Activated T-cell treated with anti-CD3 and anti-CD28 coated beads, Interleukin-2, amount 50 U/mL, for 4 hours (primary cell): ENCODE data around the gene ADCY2. TPM values are rescaled to one million over a fixed set of nuclear protein-coding genes. Genes with fewer than 3 reads are reported as not detected.

Experiments used
- ATAC-seq, 2 donors: fragments of 200-7000 bp; cut with Tn5 transposase; one replicate each; pipeline ENCODE4 v1.10.0; 2021
- DNase-seq: peaks from one replicate; pipeline ENCODE4 v3.0.0-alpha.2; 2020
- H3K27me3 Mint-ChIP-seq: one replicate; pipeline ENCODE4 v1.8.0; 2021; ENCODE audit warnings: low read depth, mixed read lengths
- H3K36me3 Mint-ChIP-seq: one replicate; pipeline ENCODE4 v1.8.0; 2022; ENCODE audit warnings: mixed read lengths; ENCODE audit not compliant: insufficient read depth
- H3K4me1 Mint-ChIP-seq: one replicate; pipeline ENCODE4 v1.8.0; 2021; ENCODE audit warnings: low read depth, mixed read lengths
- H3K4me3 Mint-ChIP-seq: one replicate; pipeline ENCODE4 v1.8.0; 2021; ENCODE audit warnings: mild to moderate bottlenecking, moderate library complexity, mixed read lengths
- H3K9me3 Mint-ChIP-seq: one replicate; pipeline ENCODE4 v1.8.0; 2021; ENCODE audit warnings: mixed read lengths
- total RNA-seq, 3 donors: library from RNA; stranded (reverse); gene quantifications; one replicate each; pipeline ENCODE4 v1.2.1, GENCODE V29; 2021

ADCY2 gene
- total RNA-seq, 3 donors from 2014 or later: 0.08 to 0.26 (median 0.11) TPM

- Mint-ChIP-seq H3K4me1 (no peaks in the 10 kb centered on the region), H3K27me3 (peaks cover 4% of the 10 kb centered on the region), H3K4me3 (no peak overlapping the region), H3K9me3 (peaks cover 4% of the 10 kb centered on the region), H3K36me3 (no peaks in the 10 kb centered on the region)
- DNase-seq: no peak
- no peak for ATAC-seq
Observed at GRCh38 chr5:7534505-7534904, 138.6 kb downstream of the ADCY2 start.

GRCh38 chr5:7537573-7537972 is 141.6 kb downstream of the ADCY2 start:
- no peaks in the 10 kb centered on the region for H3K4me1 Mint-ChIP-seq
- H3K4me3 Mint-ChIP-seq: no peak overlapping the region
- ATAC-seq (no peak), DNase-seq (no peak)
- no peaks in the 10 kb centered on the region for H3K9me3 Mint-ChIP-seq
- no peaks in the 10 kb centered on the region for H3K36me3 Mint-ChIP-seq
- peaks cover 4% of the 10 kb centered on the region for H3K27me3 Mint-ChIP-seq

- DNase-seq (no peak), ATAC-seq (no peak)
- no peak overlapping the region for H3K4me3 Mint-ChIP-seq
- H3K9me3 Mint-ChIP-seq: no peaks in the 10 kb centered on the region
- H3K27me3 Mint-ChIP-seq: peaks cover 4% of the 10 kb centered on the region
- H3K4me1 Mint-ChIP-seq: no peaks in the 10 kb centered on the region
- no peaks in the 10 kb centered on the region for H3K36me3 Mint-ChIP-seq
Observed at GRCh38 chr5:7539571-7539970, 143.6 kb downstream of the ADCY2 start.

GRCh38 chr5:7540736-7541485 is 145.0 kb downstream of the ADCY2 start:
- Mint-ChIP-seq H3K9me3 (no peaks in the 10 kb centered on the region), H3K36me3 (no peaks in the 10 kb centered on the region), H3K4me3 (no peak overlapping the region), H3K4me1 (no peaks in the 10 kb centered on the region), H3K27me3 (peaks cover 4% of the 10 kb centered on the region)
- DNase-seq (no peak), ATAC-seq (no peak)

GRCh38 chr5:7541898-7542297 is 146.0 kb downstream of the ADCY2 start:
- Mint-ChIP-seq H3K4me1 (no peaks in the 10 kb centered on the region), H3K9me3 (no peaks in the 10 kb centered on the region), H3K36me3 (no peaks in the 10 kb centered on the region), H3K27me3 (peaks cover 4% of the 10 kb centered on the region), H3K4me3 (no peak overlapping the region)
- DNase-seq (no peak), ATAC-seq (no peak)

GRCh38 chr5:7546555-7546954 is 150.6 kb downstream of the ADCY2 start:
- Mint-ChIP-seq H3K27me3 (no peaks in the 10 kb centered on the region), H3K36me3 (no peaks in the 10 kb centered on the region), H3K4me3 (no peak overlapping the region), H3K9me3 (no peaks in the 10 kb centered on the region), H3K4me1 (no peaks in the 10 kb centered on the region)
- DNase-seq (no peak), ATAC-seq (no peak)

GRCh38 chr5:7548596-7548995 is 152.7 kb downstream of the ADCY2 start:
- DNase-seq (no peak), ATAC-seq (no peak)
- H3K4me3 Mint-ChIP-seq: no peak overlapping the region
- no peaks in the 10 kb centered on the region for H3K9me3 Mint-ChIP-seq
- H3K27me3 Mint-ChIP-seq: no peaks in the 10 kb centered on the region
- no peaks in the 10 kb centered on the region for H3K4me1 Mint-ChIP-seq
- no peaks in the 10 kb centered on the region for H3K36me3 Mint-ChIP-seq

GRCh38 chr5:7565559-7565958 is 169.6 kb downstream of the ADCY2 start:
- H3K4me3 Mint-ChIP-seq: no peak overlapping the region
- no peaks in the 10 kb centered on the region for H3K27me3 Mint-ChIP-seq
- no peaks in the 10 kb centered on the region for H3K4me1 Mint-ChIP-seq

GRCh38 chr5:7576023-7576715 is 180.2 kb downstream of the ADCY2 start:
- H3K27me3 Mint-ChIP-seq: peaks cover 3% of the 10 kb centered on the region
- DNase-seq (no peak), ATAC-seq (no peak)
- H3K9me3 Mint-ChIP-seq: no peaks in the 10 kb centered on the region
- no peaks in the 10 kb centered on the region for H3K36me3 Mint-ChIP-seq
- H3K4me1 Mint-ChIP-seq: no peaks in the 10 kb centered on the region
- no peak overlapping the region for H3K4me3 Mint-ChIP-seq

More at GRCh38 chr5:7565559-7565958, 169.6 kb downstream of the ADCY2 start:
- no peak for DNase-seq
- no peak for ATAC-seq
- H3K9me3 Mint-ChIP-seq: no peaks in the 10 kb centered on the region
- no peaks in the 10 kb centered on the region for H3K36me3 Mint-ChIP-seq

GRCh38 chr5:7577381-7577780 is 181.4 kb downstream of the ADCY2 start:
- Mint-ChIP-seq H3K9me3 (no peaks in the 10 kb centered on the region), H3K36me3 (no peaks in the 10 kb centered on the region), H3K4me3 (no peak overlapping the region), H3K27me3 (peaks cover 3% of the 10 kb centered on the region), H3K4me1 (no peaks in the 10 kb centered on the region)
- DNase-seq (no peak), ATAC-seq (no peak)

GRCh38 chr5:7578071-7578470 is 182.1 kb downstream of the ADCY2 start:
- Mint-ChIP-seq H3K4me3 (no peak overlapping the region), H3K36me3 (no peaks in the 10 kb centered on the region), H3K4me1 (no peaks in the 10 kb centered on the region), H3K27me3 (peaks cover 3% of the 10 kb centered on the region), H3K9me3 (no peaks in the 10 kb centered on the region)
- DNase-seq (no peak), ATAC-seq (no peak)

GRCh38 chr5:7584749-7585148 is 188.8 kb downstream of the ADCY2 start:
- no peak overlapping the region for H3K4me3 Mint-ChIP-seq

GRCh38 chr5:7585807-7586206 is 189.9 kb downstream of the ADCY2 start:
- peaks cover 3% of the 10 kb centered on the region for H3K9me3 Mint-ChIP-seq
- no peaks in the 10 kb centered on the region for H3K36me3 Mint-ChIP-seq
- no peaks in the 10 kb centered on the region for H3K27me3 Mint-ChIP-seq
- ATAC-seq (no peak), DNase-seq (no peak)
- no peaks in the 10 kb centered on the region for H3K4me1 Mint-ChIP-seq
- H3K4me3 Mint-ChIP-seq: no peak overlapping the region

More at GRCh38 chr5:7584749-7585148, 188.8 kb downstream of the ADCY2 start:
- Mint-ChIP-seq H3K9me3 (peaks cover 3% of the 10 kb centered on the region), H3K27me3 (no peaks in the 10 kb centered on the region), H3K36me3 (no peaks in the 10 kb centered on the region), H3K4me1 (no peaks in the 10 kb centered on the region)
- ATAC-seq (no peak), DNase-seq (no peak)

GRCh38 chr5:7586480-7586879 is 190.5 kb downstream of the ADCY2 start:
- H3K36me3 Mint-ChIP-seq: no peaks in the 10 kb centered on the region
- H3K9me3 Mint-ChIP-seq: peaks cover 3% of the 10 kb centered on the region
- DNase-seq (no peak), ATAC-seq (no peak)
- H3K4me1 Mint-ChIP-seq: no peaks in the 10 kb centered on the region
- H3K4me3 Mint-ChIP-seq: no peak overlapping the region
- no peaks in the 10 kb centered on the region for H3K27me3 Mint-ChIP-seq

- Mint-ChIP-seq H3K9me3 (peaks cover 3% of the 10 kb centered on the region), H3K4me1 (no peaks in the 10 kb centered on the region), H3K4me3 (no peak overlapping the region), H3K27me3 (no peaks in the 10 kb centered on the region), H3K36me3 (no peaks in the 10 kb centered on the region)
- DNase-seq: no peak
- no peak for ATAC-seq
Observed at GRCh38 chr5:7589800-7590199, 193.9 kb downstream of the ADCY2 start.
